Measurements from ENCODE around the gene FREM2. TPM values are rescaled to one million over a fixed set of nuclear protein-coding genes. Genes with fewer than 3 reads are reported as not detected.

Gene FREM2
- total RNA-seq, 1 experiment from 2014 or later: 42.6 TPM

GRCh38 chr13:38661010-38661675 is 25.7 kb upstream of the FREM2 start:
- no peaks in the 10 kb centered on the region for H3K9me3 ChIP-seq
- H3K36me3 Mint-ChIP-seq (ENCODE audit: insufficient read depth, unreplicated experiment): no peaks in the 10 kb centered on the region

DNA sequence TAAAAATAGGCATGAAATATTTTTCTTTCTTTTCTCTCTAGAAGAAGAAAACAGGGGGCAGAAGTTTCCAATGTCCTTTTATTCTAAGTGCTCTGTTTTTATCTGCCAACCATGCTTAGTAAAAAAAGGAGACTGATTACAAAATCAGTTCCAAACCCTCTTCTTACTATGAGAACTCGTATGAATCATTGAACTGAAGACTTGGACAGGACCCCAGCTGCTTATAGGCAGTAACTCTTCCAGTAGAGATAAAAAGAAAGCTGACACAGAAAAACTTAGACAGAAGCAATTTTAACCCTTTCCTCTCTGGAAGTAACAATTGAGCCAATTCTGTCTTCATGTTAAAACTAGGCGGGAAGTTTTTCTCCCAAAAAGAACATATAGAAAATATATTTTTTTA is 24.5 kb upstream of the FREM2 start:
- Histone ChIP-seq H3K4me1 (peaks cover 6% of the 10 kb centered on the region), H3K4me3 (ENCODE audit: low read depth, low read length) (no peak overlapping the region), H3K36me3 (ENCODE audit: control insufficient read depth, insufficient read depth, low read length) (no peaks in the 10 kb centered on the region), H3K27me3 (replicated peaks; ENCODE audit: control insufficient read depth, insufficient read depth, low read length) (no peaks in the 10 kb centered on the region), H3K9me3 (no peaks in the 10 kb centered on the region)
- no peak for DNase-seq
- Mint-ChIP-seq H3K27ac (ENCODE audit: unreplicated experiment) (no peak overlapping the region), H3K9me3 (ENCODE audit: unreplicated experiment) (no peaks in the 10 kb centered on the region), H3K36me3 (ENCODE audit: insufficient read depth, unreplicated experiment) (no peaks in the 10 kb centered on the region), H3K4me1 (ENCODE audit: low read depth, unreplicated experiment) (peaks cover 7% of the 10 kb centered on the region), H3K4me3 (ENCODE audit: unreplicated experiment) (no peak overlapping the region), H3K27me3 (ENCODE audit: insufficient read depth, unreplicated experiment) (no peaks in the 10 kb centered on the region)
- POLR2A ChIA-PET: no interaction called here
- no peak for TF ChIP-seq CTCF (IDR thresholded peaks at IDR 0.05; ENCODE audit: insufficient read depth in 1 of 2, low read depth in 1 of 2, low read length in 1 of 2, severe bottlenecking in 1 of 2, unreplicated experiment in 1 of 2)
- intact Hi-C loops (cut with micrococcal nuclease; ENCODE audit: unreplicated experiment): no loop called here
- no TSS peak for BruUV-seq (replicated peaks)
- CTCF ChIA-PET: no interaction called here

More at GRCh38 chr13:38661010-38661675, 25.7 kb upstream of the FREM2 start:
- Mint-ChIP-seq H3K27me3 (ENCODE audit: insufficient read depth, unreplicated experiment) (no peaks in the 10 kb centered on the region), H3K9me3 (ENCODE audit: unreplicated experiment) (no peaks in the 10 kb centered on the region), H3K27ac (ENCODE audit: unreplicated experiment) (no peak overlapping the region), H3K4me1 (ENCODE audit: low read depth, unreplicated experiment) (no peaks in the 10 kb centered on the region), H3K4me3 (ENCODE audit: unreplicated experiment) (no peak overlapping the region)
- no peak for DNase-seq
- H3K4me3 ChIP-seq (ENCODE audit: low read depth, low read length): no peak overlapping the region
- CTCF ChIA-PET: no interaction called here
- intact Hi-C loops (cut with micrococcal nuclease; ENCODE audit: unreplicated experiment): no loop called here
- H3K4me1 ChIP-seq: no peaks in the 10 kb centered on the region
- BruUV-seq (replicated peaks): no TSS peak
- no peaks in the 10 kb centered on the region for H3K27me3 ChIP-seq (replicated peaks; ENCODE audit: control insufficient read depth, insufficient read depth, low read length)
- no peaks in the 10 kb centered on the region for H3K36me3 ChIP-seq (ENCODE audit: control insufficient read depth, insufficient read depth, low read length)
- no peak for TF ChIP-seq CTCF (IDR thresholded peaks at IDR 0.05; ENCODE audit: insufficient read depth in 1 of 2, low read depth in 1 of 2, low read length in 1 of 2, severe bottlenecking in 1 of 2, unreplicated experiment in 1 of 2)
- POLR2A ChIA-PET: interaction anchor here (0.5 kb wide), 1 partner anchor 104 kb away, joined by 3 read pairs; no protein-coding TSS in a partner anchor

DNA sequence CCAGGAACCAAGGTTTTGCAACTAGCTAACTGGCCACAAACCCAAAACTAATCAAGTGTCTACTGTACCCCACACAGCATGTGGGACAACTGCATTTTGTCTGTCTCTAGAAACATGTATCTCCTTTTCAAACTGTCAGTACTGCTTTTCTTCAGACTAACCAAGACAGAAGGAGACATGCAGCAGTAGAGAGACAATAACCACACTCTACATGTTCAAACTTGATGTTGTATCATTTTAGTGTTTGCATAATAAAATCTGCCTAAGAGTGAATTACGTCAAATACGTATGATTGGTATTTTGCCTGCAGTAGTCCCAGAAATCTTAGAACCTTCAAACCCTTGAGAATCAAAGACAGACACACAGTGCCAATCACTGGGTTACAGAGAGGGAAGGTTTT is 22.0 kb upstream of the FREM2 start:
- intact Hi-C loops (cut with micrococcal nuclease; ENCODE audit: unreplicated experiment): no loop called here
- H3K9me3 Mint-ChIP-seq (ENCODE audit: unreplicated experiment): no peaks in the 10 kb centered on the region
- Histone ChIP-seq H3K36me3 (ENCODE audit: control insufficient read depth, insufficient read depth, low read length) (no peaks in the 10 kb centered on the region), H3K27me3 (replicated peaks; ENCODE audit: control insufficient read depth, insufficient read depth, low read length) (no peaks in the 10 kb centered on the region), H3K4me3 (ENCODE audit: low read depth, low read length) (no peak overlapping the region), H3K9me3 (no peaks in the 10 kb centered on the region), H3K4me1 (peaks cover 6% of the 10 kb centered on the region)
- ChIA-PET POLR2A (interaction anchor here (0.6 kb wide), 1 partner anchor 16 kb away, joined by 3 read pairs; no protein-coding TSS in a partner anchor), CTCF (no interaction called here)
- H3K4me3 Mint-ChIP-seq (ENCODE audit: unreplicated experiment): no peak overlapping the region
- H3K36me3 Mint-ChIP-seq (ENCODE audit: insufficient read depth, unreplicated experiment): no peaks in the 10 kb centered on the region
- DNase-seq: no peak
- no peak for TF ChIP-seq CTCF (IDR thresholded peaks at IDR 0.05; ENCODE audit: insufficient read depth in 1 of 2, low read depth in 1 of 2, low read length in 1 of 2, severe bottlenecking in 1 of 2, unreplicated experiment in 1 of 2)
- no peak overlapping the region for H3K27ac Mint-ChIP-seq (ENCODE audit: unreplicated experiment)
- BruUV-seq (replicated peaks): no TSS peak
- no peaks in the 10 kb centered on the region for H3K27me3 Mint-ChIP-seq (ENCODE audit: insufficient read depth, unreplicated experiment)
- H3K4me1 Mint-ChIP-seq (ENCODE audit: low read depth, unreplicated experiment): peaks cover 7% of the 10 kb centered on the region

All from Caco-2 (cell line).